ENCODE measurements around the gene GCM1.

GCM1 gene

GRCh38 chr6:53154071-53154470, 5.4 kb upstream of the GCM1 start:
- Histone ChIP-seq H3K4me3 (no peak overlapping the region), H3K27ac (no peak overlapping the region)

- H3K27ac ChIP-seq: no peak overlapping the region
- H3K4me3 ChIP-seq: no peak overlapping the region
Measured at GRCh38 chr6:53152576-53152975, 3.9 kb upstream of the GCM1 start.

GRCh38 chr6:53151676-53152075, 3.0 kb upstream of the GCM1 start:
- H3K4me3 ChIP-seq: no peak overlapping the region
- H3K27ac ChIP-seq: no peak overlapping the region

GRCh38 chr6:53144802-53145201, 3.8 kb downstream of the GCM1 start:
- Histone ChIP-seq H3K27ac (no peak overlapping the region), H3K4me3 (no peak overlapping the region)

GRCh38 chr6:53143710-53144109, 4.9 kb downstream of the GCM1 start:
- no peak overlapping the region for H3K4me3 ChIP-seq
- H3K27ac ChIP-seq: no peak overlapping the region

GRCh38 chr6:53142810-53143209, 5.8 kb downstream of the GCM1 start:
- Histone ChIP-seq H3K27ac (no peak overlapping the region), H3K4me3 (no peak overlapping the region)

GRCh38 chr6:53139841-53140413, 8.7 kb downstream of the GCM1 start:
- H3K27ac ChIP-seq: no peak overlapping the region
- H3K4me3 ChIP-seq: no peak overlapping the region

- no peak overlapping the region for H3K4me3 ChIP-seq
- H3K27ac ChIP-seq: no peak overlapping the region
Measured at GRCh38 chr6:53136000-53136609, 12.5 kb downstream of the GCM1 start.

GRCh38 chr6:53134601-53135235, 13.9 kb downstream of the GCM1 start:
- H3K27ac ChIP-seq: no peak overlapping the region
- H3K4me3 ChIP-seq: no peak overlapping the region

- Histone ChIP-seq H3K27ac (no peak overlapping the region), H3K4me3 (no peak overlapping the region)
Measured at GRCh38 chr6:53133961-53134360, 14.7 kb downstream of the GCM1 start.

- Histone ChIP-seq H3K4me3 (no peak overlapping the region), H3K27ac (no peak overlapping the region)
Measured at GRCh38 chr6:53130569-53131290, 17.9 kb downstream of the GCM1 start.

- Histone ChIP-seq H3K4me3 (no peak overlapping the region), H3K27ac (no peak overlapping the region)
Measured at GRCh38 chr6:53128842-53129241, 19.8 kb downstream of the GCM1 start.

GRCh38 chr6:53125276-53125675, 23.4 kb downstream of the GCM1 start:
- Histone ChIP-seq H3K27ac (no peak overlapping the region), H3K4me3 (no peak overlapping the region)

GRCh38 chr6:53124131-53124800, 24.4 kb downstream of the GCM1 start:
- no peak overlapping the region for H3K27ac ChIP-seq
- H3K4me3 ChIP-seq: no peak overlapping the region

GRCh38 chr6:53119772-53120409, 28.8 kb downstream of the GCM1 start:
- Histone ChIP-seq H3K4me3 (no peak overlapping the region), H3K27ac (peak overlapping the region in 1 of 21 experiments; percentile 20)

- no peak overlapping the region for H3K4me3 ChIP-seq
- H3K27ac ChIP-seq: peak overlapping the region in 1 of 21 experiments; percentile 20
Measured at GRCh38 chr6:53119349-53119748, 29.3 kb downstream of the GCM1 start.

- no peak overlapping the region for H3K27ac ChIP-seq
- no peak overlapping the region for H3K4me3 ChIP-seq
Measured at GRCh38 chr6:53115741-53116140, 32.9 kb downstream of the GCM1 start.

GRCh38 chr6:53115113-53115512, 33.5 kb downstream of the GCM1 start:
- no peak overlapping the region for H3K4me3 ChIP-seq
- no peak overlapping the region for H3K27ac ChIP-seq

- Histone ChIP-seq H3K4me3 (no peak overlapping the region), H3K27ac (no peak overlapping the region)
Measured at GRCh38 chr6:53113742-53114141, 34.9 kb downstream of the GCM1 start.

GRCh38 chr6:53112871-53113270, 35.8 kb downstream of the GCM1 start:
- H3K27ac ChIP-seq: no peak overlapping the region

More at GRCh38 chr6:53112871-53113270, 35.8 kb downstream of the GCM1 start:
- H3K4me3 ChIP-seq: no peak overlapping the region

Data from skin epidermis (tissue), 12 donors.